ENCODE results near the gene LRRC39.
A peak's percentile ranks its signal among the peaks of the same experiment; 100 is the strongest.

The LRRC39 gene

DNA sequence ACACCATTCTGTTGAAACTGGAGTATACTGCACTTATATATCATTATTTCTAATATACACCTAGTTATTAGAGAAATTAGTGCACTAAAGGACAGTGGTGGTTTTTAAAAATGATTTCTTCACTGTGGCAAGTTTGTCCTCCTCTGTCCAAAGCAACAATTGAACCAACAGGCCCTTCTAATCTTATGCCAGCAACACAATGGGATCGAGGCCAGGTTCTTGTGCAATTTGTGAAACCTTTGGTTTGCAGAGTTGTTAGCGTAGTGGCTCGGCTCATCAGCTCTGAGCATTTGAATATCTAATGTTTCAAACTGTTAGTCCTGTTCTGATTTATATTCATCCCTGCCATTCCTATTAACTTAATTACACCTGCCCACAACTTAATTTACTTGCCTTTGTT, 9.9 kb upstream of the LRRC39 start:
- Mint-ChIP-seq H3K36me3 (ENCODE audit: low read depth) (peaks cover 24% of the 10 kb centered on the region), H3K4me3 (no peak overlapping the region), H3K27me3 (ENCODE audit: low read depth) (no peaks in the 10 kb centered on the region), H3K27ac (no peak overlapping the region), H3K9me3 (peaks cover 11% of the 10 kb centered on the region), H3K4me1 (peaks cover 14% of the 10 kb centered on the region)
- TF ChIP-seq, protein P1, sequence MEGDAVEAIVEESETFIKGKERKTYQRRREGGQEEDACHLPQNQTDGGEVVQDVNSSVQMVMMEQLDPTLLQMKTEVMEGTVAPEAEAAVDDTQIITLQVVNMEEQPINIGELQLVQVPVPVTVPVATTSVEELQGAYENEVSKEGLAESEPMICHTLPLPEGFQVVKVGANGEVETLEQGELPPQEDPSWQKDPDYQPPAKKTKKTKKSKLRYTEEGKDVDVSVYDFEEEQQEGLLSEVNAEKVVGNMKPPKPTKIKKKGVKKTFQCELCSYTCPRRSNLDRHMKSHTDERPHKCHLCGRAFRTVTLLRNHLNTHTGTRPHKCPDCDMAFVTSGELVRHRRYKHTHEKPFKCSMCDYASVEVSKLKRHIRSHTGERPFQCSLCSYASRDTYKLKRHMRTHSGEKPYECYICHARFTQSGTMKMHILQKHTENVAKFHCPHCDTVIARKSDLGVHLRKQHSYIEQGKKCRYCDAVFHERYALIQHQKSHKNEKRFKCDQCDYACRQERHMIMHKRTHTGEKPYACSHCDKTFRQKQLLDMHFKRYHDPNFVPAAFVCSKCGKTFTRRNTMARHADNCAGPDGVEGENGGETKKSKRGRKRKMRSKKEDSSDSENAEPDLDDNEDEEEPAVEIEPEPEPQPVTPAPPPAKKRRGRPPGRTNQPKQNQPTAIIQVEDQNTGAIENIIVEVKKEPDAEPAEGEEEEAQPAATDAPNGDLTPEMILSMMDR (IDR thresholded peaks at IDR 0.05; ENCODE audit: unreplicated experiment in 3 of 3): no peak

DNA sequence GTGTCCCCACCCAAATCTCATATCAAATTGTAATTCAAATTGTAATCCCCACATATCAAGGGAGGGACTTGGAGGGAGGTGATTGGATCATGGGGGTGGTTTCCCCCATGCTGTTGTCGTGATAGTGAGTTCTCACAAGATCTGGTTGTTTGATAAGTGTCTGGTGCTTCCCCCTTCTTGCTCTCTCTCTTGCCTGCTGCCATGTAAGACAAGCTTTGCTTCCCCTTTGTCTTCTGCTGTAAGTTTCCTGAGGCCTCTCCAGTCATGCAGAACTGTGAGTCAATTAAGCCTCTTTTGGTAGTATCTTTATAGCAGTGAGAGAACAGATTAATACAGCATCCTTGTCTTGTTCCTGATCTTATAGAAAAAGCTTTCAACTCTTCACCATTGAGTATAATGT, 6.5 kb upstream of the LRRC39 start:
- H3K9me3 Mint-ChIP-seq: peaks cover 19% of the 10 kb centered on the region
- peaks cover 4% of the 10 kb centered on the region for H3K4me1 Mint-ChIP-seq
- no peaks in the 10 kb centered on the region for H3K27me3 Mint-ChIP-seq (ENCODE audit: low read depth)

DNA sequence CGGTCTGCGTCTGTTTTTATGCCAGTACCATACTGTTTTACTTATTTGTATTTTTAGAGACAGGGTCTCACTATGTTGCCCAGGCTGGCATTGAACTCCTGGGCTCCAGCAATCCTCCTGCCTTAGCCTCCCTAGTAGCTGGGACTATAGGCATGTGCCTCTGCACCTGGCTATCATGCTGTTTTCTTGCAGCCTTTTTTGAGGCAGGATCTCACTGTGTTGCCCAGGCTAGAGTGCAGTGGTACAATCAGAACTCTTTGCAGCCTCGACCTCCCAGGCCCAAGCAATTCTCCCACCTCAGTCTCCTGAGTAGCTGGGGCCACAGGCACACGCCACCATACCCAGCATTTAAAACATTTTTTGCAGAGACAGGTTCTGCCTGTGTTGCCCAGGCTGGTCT, 5.3 kb upstream of the LRRC39 start:
- H3K27ac Mint-ChIP-seq: no peak overlapping the region
- H3K4me1 Mint-ChIP-seq: peaks cover 10% of the 10 kb centered on the region
- no peaks in the 10 kb centered on the region for H3K27me3 Mint-ChIP-seq (ENCODE audit: low read depth)
- TF ChIP-seq, protein P1 (IDR thresholded peaks at IDR 0.05; ENCODE audit: unreplicated experiment in 3 of 3): no peak
- H3K4me3 Mint-ChIP-seq: no peak overlapping the region
- H3K36me3 Mint-ChIP-seq (ENCODE audit: low read depth): peaks cover 23% of the 10 kb centered on the region
- H3K9me3 Mint-ChIP-seq: peaks cover 19% of the 10 kb centered on the region

More for the DNA sequence above, 6.5 kb upstream of the LRRC39 start:
- peaks cover 23% of the 10 kb centered on the region for H3K36me3 Mint-ChIP-seq (ENCODE audit: low read depth)
- no peak overlapping the region for H3K27ac Mint-ChIP-seq
- H3K4me3 Mint-ChIP-seq: no peak overlapping the region
- TF ChIP-seq, protein P1 (IDR thresholded peaks at IDR 0.05; ENCODE audit: unreplicated experiment in 3 of 3): no peak

DNA sequence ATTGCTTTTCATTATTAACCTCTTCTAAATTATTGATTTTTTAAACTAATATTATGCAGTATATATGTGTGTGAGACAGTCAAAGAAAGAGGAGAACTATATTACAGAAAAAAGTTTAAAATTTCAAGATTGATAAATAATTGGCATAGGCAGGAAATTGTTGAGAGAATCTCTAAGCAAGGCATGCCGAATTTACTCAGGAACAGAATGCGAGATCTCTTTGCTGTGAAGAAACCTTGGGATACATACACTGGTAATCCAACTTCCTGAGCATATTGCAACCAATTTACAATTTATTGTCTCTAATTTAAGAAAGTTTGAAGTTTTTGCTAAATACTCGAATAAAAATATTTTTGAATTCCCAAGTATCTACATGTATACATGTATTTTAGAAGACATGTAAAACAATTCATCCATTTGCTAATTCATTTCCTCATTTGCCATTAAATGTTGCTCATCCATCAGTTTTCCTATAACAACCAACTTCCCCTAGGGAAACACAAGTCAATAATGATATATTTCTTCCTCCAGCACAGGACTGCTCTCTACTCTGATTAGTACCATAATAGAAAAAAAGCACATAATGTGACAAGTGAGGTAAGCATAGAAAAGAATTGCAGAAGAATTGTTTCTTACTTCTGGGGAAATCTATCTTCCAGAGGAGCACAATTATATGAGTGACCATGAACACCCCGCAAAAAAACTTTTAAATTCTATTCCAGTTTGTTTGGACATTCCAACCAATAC, 588 bp downstream of the LRRC39 start:
- Mint-ChIP-seq H3K9me3 (peaks cover 4% of the 10 kb centered on the region), H3K27ac (peak overlapping the region; percentile 0 to 31 (median 12)), H3K36me3 (ENCODE audit: low read depth) (peaks cover 6% of the 10 kb centered on the region), H3K27me3 (ENCODE audit: low read depth) (no peaks in the 10 kb centered on the region), H3K4me1 (peaks cover 10% of the 10 kb centered on the region), H3K4me3 (peak overlapping the region; percentile 14 to 92 (median 83))
- TF ChIP-seq, protein P1 (IDR thresholded peaks at IDR 0.05; ENCODE audit: unreplicated experiment in 3 of 3): no peak

DNA sequence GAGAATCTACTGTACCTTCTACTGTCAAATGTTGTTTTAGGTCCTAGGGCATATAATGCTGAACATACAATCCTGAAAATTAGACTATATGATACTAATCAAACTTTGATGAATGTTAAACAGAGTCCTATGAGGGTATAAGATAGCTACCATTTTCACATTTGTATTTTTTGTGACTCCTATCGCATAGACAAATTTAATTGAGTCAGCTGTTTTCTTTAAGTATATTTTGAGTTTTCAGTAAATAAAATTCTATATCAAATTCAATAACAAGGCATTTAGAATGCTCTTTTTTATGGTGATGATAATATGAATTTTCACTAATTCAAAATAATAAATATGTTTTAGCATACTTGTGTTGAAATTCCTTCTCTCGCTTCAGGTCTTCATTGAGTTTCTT, 10.0 kb downstream of the LRRC39 start:
- no peaks in the 10 kb centered on the region for H3K9me3 Mint-ChIP-seq
- no peaks in the 10 kb centered on the region for H3K36me3 Mint-ChIP-seq (ENCODE audit: low read depth)
- no peak overlapping the region for H3K4me3 Mint-ChIP-seq
- no peaks in the 10 kb centered on the region for H3K27me3 Mint-ChIP-seq (ENCODE audit: low read depth)
- peaks cover 15% of the 10 kb centered on the region for H3K4me1 Mint-ChIP-seq
- TF ChIP-seq, protein P1 (IDR thresholded peaks at IDR 0.05; ENCODE audit: unreplicated experiment in 3 of 3): no peak
- H3K27ac Mint-ChIP-seq: no peak overlapping the region

DNA sequence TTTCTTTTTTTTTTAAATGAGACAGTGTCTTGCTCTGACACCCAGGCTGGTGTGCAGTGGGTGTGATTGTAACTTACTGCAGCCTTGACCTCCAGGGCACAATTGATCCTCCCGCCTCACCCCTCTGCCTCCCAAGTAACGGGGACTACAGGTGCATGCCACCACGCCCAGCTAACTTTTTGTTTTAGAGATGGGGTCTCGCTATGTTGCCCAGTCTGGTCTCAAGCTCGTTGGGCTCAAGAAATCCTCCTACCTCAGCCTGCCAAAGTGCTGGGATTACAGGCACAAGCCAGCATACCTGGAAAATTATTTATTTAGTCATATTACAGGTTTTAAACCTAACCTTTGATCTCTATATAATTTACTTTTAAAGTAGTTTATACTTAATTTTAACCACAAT, 13.4 kb downstream of the LRRC39 start:
- TF ChIP-seq, protein P1 (IDR thresholded peaks at IDR 0.05; ENCODE audit: unreplicated experiment in 3 of 3): no peak
- Mint-ChIP-seq H3K9me3 (no peaks in the 10 kb centered on the region), H3K27ac (peak overlapping the region in 1 of 3 experiments; percentile 70), H3K36me3 (ENCODE audit: low read depth) (no peaks in the 10 kb centered on the region), H3K4me1 (peaks cover 17% of the 10 kb centered on the region), H3K27me3 (ENCODE audit: low read depth) (no peaks in the 10 kb centered on the region), H3K4me3 (no peak overlapping the region)
